Measurements from ENCODE around the gene VTI1A.

GRCh38 chr10:112433136-112433535, 13.9 kb upstream of the VTI1A start:
- TF ChIP-seq, protein P1, sequence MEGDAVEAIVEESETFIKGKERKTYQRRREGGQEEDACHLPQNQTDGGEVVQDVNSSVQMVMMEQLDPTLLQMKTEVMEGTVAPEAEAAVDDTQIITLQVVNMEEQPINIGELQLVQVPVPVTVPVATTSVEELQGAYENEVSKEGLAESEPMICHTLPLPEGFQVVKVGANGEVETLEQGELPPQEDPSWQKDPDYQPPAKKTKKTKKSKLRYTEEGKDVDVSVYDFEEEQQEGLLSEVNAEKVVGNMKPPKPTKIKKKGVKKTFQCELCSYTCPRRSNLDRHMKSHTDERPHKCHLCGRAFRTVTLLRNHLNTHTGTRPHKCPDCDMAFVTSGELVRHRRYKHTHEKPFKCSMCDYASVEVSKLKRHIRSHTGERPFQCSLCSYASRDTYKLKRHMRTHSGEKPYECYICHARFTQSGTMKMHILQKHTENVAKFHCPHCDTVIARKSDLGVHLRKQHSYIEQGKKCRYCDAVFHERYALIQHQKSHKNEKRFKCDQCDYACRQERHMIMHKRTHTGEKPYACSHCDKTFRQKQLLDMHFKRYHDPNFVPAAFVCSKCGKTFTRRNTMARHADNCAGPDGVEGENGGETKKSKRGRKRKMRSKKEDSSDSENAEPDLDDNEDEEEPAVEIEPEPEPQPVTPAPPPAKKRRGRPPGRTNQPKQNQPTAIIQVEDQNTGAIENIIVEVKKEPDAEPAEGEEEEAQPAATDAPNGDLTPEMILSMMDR (IDR thresholded peaks at IDR 0.05): no peak
- no peak for TF ChIP-seq POLR2A (IDR thresholded peaks at IDR 0.05)
